Uterus (tissue), 4 donors: ENCODE measurements around the gene RFPL4A. TPM values are rescaled to one million over a fixed set of nuclear protein-coding genes. Genes with fewer than 3 reads are reported as not detected.
"Not testable (repeated sequence)": the region's sequence is repeated elsewhere in the genome, so short reads cannot be mapped to it uniquely, and the experiment has no call there.

ENCODE experiments used
- DNase-seq, 2 donors: peaks; one replicate each; pipeline ENCODE4 v3.0.0-alpha.2; 2019 to 2020
- H3K27ac ChIP-seq, 2 donors: fragments of 200-600 bp; sonication (generic); 1 replicate in 1 of 2; 2 replicates in 1 of 2; pipeline ENCODE4 v1.5.1; 2016 to 2018
- H3K27me3 ChIP-seq, 2 donors: fragments of 200-600 bp; sonication (generic); one replicate each; pipeline ENCODE4 v1.5.1; 2018 to 2019; ENCODE audit warnings: control low read depth in 1 of 2
- H3K36me3 ChIP-seq, 2 donors: fragments of 200-600 bp; sonication (generic); one replicate each; pipeline ENCODE4 v1.5.1; 2019; ENCODE audit warnings: control low read depth in 1 of 2
- H3K4me1 ChIP-seq, 2 donors: fragments of 200-600 bp; sonication (generic); one replicate each; pipeline ENCODE4 v1.5.1; 2018 to 2019; ENCODE audit warnings: control low read depth in 1 of 2
- H3K4me3 ChIP-seq, 2 donors: fragments of 200-600 bp; sonication (generic); 1 replicate in 1 of 2; 2 replicates in 1 of 2; pipeline ENCODE4 v1.5.1; 2018 to 2019; ENCODE audit warnings: mild to moderate bottlenecking in 1 of 2
- H3K9me3 ChIP-seq, 2 donors: fragments of 200-600 bp; sonication (generic); one replicate each; pipeline ENCODE4 v1.5.1; 2019; ENCODE audit warnings: control low read depth in 1 of 2
- CTCF ChIP-seq, 4 experiments: fragments of 200-600 bp in 2 of 4; fragments of 450-650 bp in 2 of 4; sonication (generic) in 2 of 4; IDR thresholded peaks; one replicate each; pipeline ENCODE4 v1.5.1; 2016 to 2019; ENCODE audit warnings: antibody characterized with exemption in 4 of 4, mild to moderate bottlenecking in 2 of 4, moderate library complexity in 1 of 4
- POLR2A ChIP-seq, 2 donors: fragments of 450-650 bp; IDR thresholded peaks; one replicate each; pipeline ENCODE4 v1.6.1; 2016; ENCODE audit warnings: antibody characterized with exemption in 2 of 2, mild to moderate bottlenecking in 1 of 2, moderate library complexity in 1 of 2
- intact Hi-C: fragments of 100-400 bp; cut with DNase I; formaldehyde crosslinking; loops from one replicate; pipeline ENCODE4 v1.15.1; 2023; ENCODE audit warnings: low total_unique reads
- total RNA-seq, 4 donors: library from RNA; depleted of rRNA in 3 of 4; stranded (reverse); fragments of >200 nt in 3 of 4; gene quantifications; one replicate each; pipeline versions ENCODE4 v1.1.0 to v1.2.4, GENCODE V29; 2014 to 2023
- donor health status: DM: yes; HTN: yes; CAD: no.

Gene RFPL4A
- total RNA-seq, 4 donors from 2014 or later: not detected

GRCh38 chr19:55720214-55720746 is 38.6 kb upstream of the RFPL4A start:
- H3K9me3 ChIP-seq: no peaks in the 10 kb centered on the region
- peaks cover 0 to 27% of the 10 kb centered on the region in 2 donors for H3K27me3 ChIP-seq
- intact Hi-C loops: no loop called here

GRCh38 chr19:55720801-55721200 is 38.1 kb upstream of the RFPL4A start:
- H3K4me1 ChIP-seq: no peaks in the 10 kb centered on the region
- intact Hi-C loops: no loop called here
- peaks cover 0 to 25% of the 10 kb centered on the region in 2 donors for H3K27me3 ChIP-seq
- no peaks in the 10 kb centered on the region for H3K36me3 ChIP-seq
- no peak for DNase-seq
- H3K27ac ChIP-seq: no peak overlapping the region
- no peaks in the 10 kb centered on the region for H3K9me3 ChIP-seq
- TF ChIP-seq CTCF (IDR thresholded peaks at IDR 0.05) (no peak), POLR2A (IDR thresholded peaks at IDR 0.05) (no peak)
- no peak overlapping the region for H3K4me3 ChIP-seq

More at GRCh38 chr19:55720214-55720746, 38.6 kb upstream of the RFPL4A start:
- TF ChIP-seq POLR2A (IDR thresholded peaks at IDR 0.05) (no peak), CTCF (IDR thresholded peaks at IDR 0.05) (no peak)
- no peak overlapping the region for H3K4me3 ChIP-seq
- H3K36me3 ChIP-seq: no peaks in the 10 kb centered on the region
- H3K27ac ChIP-seq: no peak overlapping the region
- DNase-seq: no peak
- no peaks in the 10 kb centered on the region for H3K4me1 ChIP-seq

DNA sequence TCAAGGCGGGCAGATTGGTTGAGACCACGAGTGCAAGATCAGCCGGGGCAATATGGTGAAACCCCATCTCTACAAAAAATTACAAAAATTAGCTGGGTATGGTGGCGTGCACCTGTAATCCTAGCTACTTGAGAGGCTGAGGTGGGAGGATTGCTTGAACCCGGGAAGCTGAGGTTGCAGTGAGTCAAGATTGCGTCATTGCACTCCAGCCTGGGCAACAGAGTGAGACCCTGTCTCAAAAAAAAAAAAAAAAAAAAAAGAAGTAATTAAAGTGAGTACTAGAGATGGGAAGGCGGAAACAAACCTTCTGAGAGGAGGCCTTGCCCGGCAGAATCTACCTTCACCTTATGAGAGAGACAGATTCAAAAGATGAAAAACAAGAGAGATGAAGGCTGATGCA is 35.4 kb upstream of the RFPL4A start:
- no peaks in the 10 kb centered on the region for H3K9me3 ChIP-seq
- no peak for DNase-seq
- no peaks in the 10 kb centered on the region for H3K4me1 ChIP-seq
- H3K27ac ChIP-seq: no peak overlapping the region
- intact Hi-C loops: no loop called here
- H3K27me3 ChIP-seq: peaks cover 0 to 12% of the 10 kb centered on the region in 2 donors
- TF ChIP-seq CTCF (IDR thresholded peaks at IDR 0.05) (no peak), POLR2A (IDR thresholded peaks at IDR 0.05) (no peak)
- no peaks in the 10 kb centered on the region for H3K36me3 ChIP-seq
- no peak overlapping the region for H3K4me3 ChIP-seq

DNA sequence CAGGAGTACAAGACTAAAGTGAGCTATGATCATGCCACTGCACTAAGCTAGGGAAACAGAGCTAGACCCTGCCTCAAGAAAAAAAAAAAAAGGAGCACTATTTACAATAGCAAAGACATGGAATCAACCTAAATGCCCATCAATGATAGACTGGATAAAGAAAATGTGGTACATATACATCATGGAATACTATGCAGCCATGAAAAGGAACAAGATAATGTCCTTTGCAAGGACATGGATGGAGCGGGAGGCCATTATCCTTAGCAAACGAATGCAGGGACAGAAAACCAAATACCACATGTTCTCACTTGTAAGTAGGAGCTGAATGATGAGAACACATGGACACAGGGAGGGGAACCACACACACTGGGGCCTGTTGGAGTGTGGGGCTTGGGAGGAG is 28.5 kb upstream of the RFPL4A start:
- H3K27ac ChIP-seq, H3K4me3 ChIP-seq, H3K36me3 ChIP-seq, H3K27me3 ChIP-seq, DNase-seq, H3K4me1 ChIP-seq, intact Hi-C loops, H3K9me3 ChIP-seq: not testable (repeated sequence)

DNA sequence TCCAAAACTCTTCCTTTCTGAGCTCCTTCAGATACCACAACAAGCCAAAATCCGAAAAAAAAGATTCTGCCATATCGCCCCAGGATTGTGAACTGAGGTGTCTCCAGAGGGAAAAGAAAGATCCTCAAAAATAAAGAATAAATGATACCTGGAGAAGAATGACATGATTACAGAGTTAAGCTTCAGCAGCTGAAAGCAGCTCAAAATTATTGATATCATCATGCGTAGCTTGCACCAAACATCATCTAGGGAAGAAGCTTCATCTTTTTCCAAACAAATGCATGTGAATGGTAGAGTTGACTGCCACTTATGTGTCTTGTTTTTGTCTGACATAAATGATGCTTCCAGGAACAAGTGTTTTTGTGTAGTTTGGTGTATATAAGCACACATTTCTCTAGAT is 20.6 kb upstream of the RFPL4A start, which contains the start of gene NLRP9:
Gene NLRP9 (minus strand): TSS at position 101 of the 400 bp plus-strand sequence. CDS start 28 bp downstream, at position 73.
- Histone ChIP-seq H3K27me3 (no peaks in the 10 kb centered on the region), H3K9me3 (no peaks in the 10 kb centered on the region), H3K27ac (no peak within 1 kb of the TSS), H3K4me1 (no peaks in the 10 kb centered on the region), H3K36me3 (no peaks in the 10 kb centered on the region), H3K4me3 (no peak within 1 kb of the TSS)
- TF ChIP-seq POLR2A (IDR thresholded peaks at IDR 0.05) (no peak), CTCF (IDR thresholded peaks at IDR 0.05) (no peak)
- intact Hi-C loops: no loop called here
- DNase-seq: no peak

DNA sequence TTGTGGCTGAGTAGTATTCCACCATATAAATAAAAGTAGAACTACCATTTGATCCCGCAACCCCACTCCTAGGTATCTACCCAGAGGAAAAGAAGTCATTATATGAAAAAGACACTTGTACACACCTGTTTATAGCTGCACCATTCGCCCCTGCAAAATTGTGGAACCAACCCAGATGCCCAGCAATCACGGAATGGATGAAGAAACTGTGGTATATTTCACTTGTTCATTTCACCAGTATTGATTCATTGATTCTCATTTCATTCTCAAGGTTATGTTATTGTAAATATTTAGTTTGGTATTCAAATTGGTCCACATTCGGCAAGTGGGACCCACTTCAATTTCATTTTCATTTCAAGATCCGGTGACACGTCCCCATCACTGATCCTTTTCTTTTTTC is 8.2 kb upstream of the RFPL4A start:
- DNase-seq: no peak
- no peak overlapping the region for H3K4me3 ChIP-seq
- no peaks in the 10 kb centered on the region for H3K4me1 ChIP-seq
- H3K27ac ChIP-seq: no peak overlapping the region
- TF ChIP-seq POLR2A (IDR thresholded peaks at IDR 0.05): no peak
- no peak for TF ChIP-seq CTCF (IDR thresholded peaks at IDR 0.05)
- no peaks in the 10 kb centered on the region for H3K9me3 ChIP-seq
- no peaks in the 10 kb centered on the region for H3K36me3 ChIP-seq
- intact Hi-C loops: no loop called here
- no peaks in the 10 kb centered on the region for H3K27me3 ChIP-seq
